Neuronal stem cell (in vitro differentiated cells): ENCODE data around the gene GNAI2.

Source experiments
- DNase-seq: peaks from one replicate; pipeline ENCODE4 v3.0.0-alpha.2; 2013; ENCODE audit warnings: low spot score
- H2AFZ ChIP-seq: one replicate; pipeline ENCODE4 v1.6.1; 2013; ENCODE audit warnings: mild to moderate bottlenecking, low read length, inconsistent platforms
- H2AK5ac ChIP-seq: 2 replicates; pipeline ENCODE4 v1.6.1; 2013; ENCODE audit warnings: low read depth, mild to moderate bottlenecking, inconsistent platforms, low read length, moderate library complexity, mixed read lengths
- H2BK120ac ChIP-seq: 2 replicates; pipeline ENCODE4 v1.6.1; 2013; ENCODE audit warnings: low read depth, mild to moderate bottlenecking, inconsistent platforms, low read length, moderate library complexity, mixed read lengths
- H2BK12ac ChIP-seq: one replicate; pipeline ENCODE4 v1.6.1; 2013; ENCODE audit warnings: low read length, inconsistent platforms
- H2BK15ac ChIP-seq: 2 replicates; pipeline ENCODE4 v1.6.1; 2013; ENCODE audit warnings: mild to moderate bottlenecking, low read length, inconsistent platforms, mixed read lengths
- H2BK5ac ChIP-seq: one replicate; pipeline ENCODE4 v1.6.1; 2013; ENCODE audit warnings: inconsistent platforms, mild to moderate bottlenecking, low read length, moderate library complexity
- H3K14ac ChIP-seq: one replicate; pipeline ENCODE4 v1.6.1; 2013; ENCODE audit warnings: low read length, inconsistent platforms
- H3K18ac ChIP-seq: 2 replicates; pipeline ENCODE4 v1.6.1; 2013; ENCODE audit warnings: low read length, inconsistent platforms
- H3K23ac ChIP-seq: 2 replicates; pipeline ENCODE4 v1.6.1; 2013; ENCODE audit warnings: low read depth, mild to moderate bottlenecking, mixed read lengths, low read length, inconsistent platforms; ENCODE audit not compliant: poor library complexity
- H3K27ac ChIP-seq: replicated peaks from 3 replicates; pipeline ENCODE4 v1.5.1; 2013; ENCODE audit warnings: low read length, inconsistent platforms
- H3K27me3 ChIP-seq, 3 experiments: 2 replicates each; pipeline ENCODE4 v1.6.1; 2013; ENCODE audit warnings: low read length in 3 of 3, mild to moderate bottlenecking in 2 of 3, inconsistent platforms in 1 of 3, low read depth in 1 of 3, mixed read lengths in 1 of 3, moderate library complexity in 1 of 3; ENCODE audit not compliant: control insufficient read depth in 3 of 3, insufficient read depth in 3 of 3
- H3K36me3 ChIP-seq, 2 donors: replicated peaks in 1 of 2; 2 replicates each; pipeline ENCODE4 v1.6.1; 2013; ENCODE audit warnings: low read length in 2 of 2; ENCODE audit not compliant: control insufficient read depth in 2 of 2, insufficient read depth in 2 of 2
- H3K4ac ChIP-seq: 2 replicates; pipeline ENCODE4 v1.6.1; 2013; ENCODE audit warnings: inconsistent platforms, mild to moderate bottlenecking, low read length, moderate library complexity
- H3K4me1 ChIP-seq, 2 donors: 1 replicate in 1 of 2; 2 replicates in 1 of 2; pipeline ENCODE4 v1.6.1; 2013; ENCODE audit warnings: low read length in 2 of 2, low read depth in 1 of 2; ENCODE audit not compliant: control insufficient read depth in 2 of 2, insufficient read depth in 1 of 2
- H3K4me2 ChIP-seq: one replicate; pipeline ENCODE4 v1.6.1; 2013; ENCODE audit warnings: mild to moderate bottlenecking, low read length, inconsistent platforms; ENCODE audit not compliant: insufficient read depth, poor library complexity, severe bottlenecking
- H3K4me3 ChIP-seq, 2 donors: 2 replicates each; pipeline ENCODE4 v1.5.1; 2013; ENCODE audit warnings: low read length in 2 of 2, mild to moderate bottlenecking in 2 of 2, inconsistent platforms in 1 of 2, moderate library complexity in 1 of 2
- H3K79me1 ChIP-seq: one replicate; pipeline ENCODE4 v1.6.1; 2013; ENCODE audit warnings: low read depth, mild to moderate bottlenecking, inconsistent platforms, low read length, moderate library complexity
- H3K9ac ChIP-seq: one replicate; pipeline ENCODE4 v1.6.1; 2013; ENCODE audit warnings: mild to moderate bottlenecking, low read depth, low read length, inconsistent platforms; ENCODE audit not compliant: poor library complexity
- H3K9me3 ChIP-seq, 2 donors: replicated peaks in 1 of 2; 2 replicates each; pipeline versions ENCODE3 to v1.6.1; 2013; ENCODE audit warnings: low read length in 2 of 2, mild to moderate bottlenecking in 2 of 2, inconsistent platforms in 1 of 2, low read depth in 1 of 2, mixed read lengths in 1 of 2, moderate library complexity in 1 of 2; ENCODE audit not compliant: control insufficient read depth in 2 of 2, insufficient read depth in 1 of 2
- H4K8ac ChIP-seq: one replicate; pipeline ENCODE4 v1.6.1; 2013; ENCODE audit warnings: low read depth, mild to moderate bottlenecking, inconsistent platforms, low read length, moderate library complexity
- H4K91ac ChIP-seq: one replicate; pipeline ENCODE4 v1.6.1; 2013; ENCODE audit warnings: low read length, low read depth, mild to moderate bottlenecking, inconsistent platforms; ENCODE audit not compliant: poor library complexity
- WGBS, 2 donors: extraction: QIAGEN DNeasy Blood & Tissue Kit; methylation state at CpG; one replicate each; pipeline ENCODE4 v1.1.7; 2013; ENCODE audit warnings: missing lambda C conversion rate in 2 of 2, mixed read lengths in 1 of 2; ENCODE audit not compliant: insufficient read length in 2 of 2, insufficient replicate concordance in 1 of 2; ENCODE audit errors: extremely low coverage in 2 of 2; 5-methylcytosine and 5-hydroxymethylcytosine counted together

GNAI2 gene

GRCh38 chr3:50262778-50263177, 26.8 kb downstream of the GNAI2 start:
- H3K9me3 ChIP-seq, result no peaks in the 10 kb centered on the region
- peaks cover 3% of the 10 kb centered on the region for H3K79me1 ChIP-seq
- no peaks in the 10 kb centered on the region for H3K27me3 ChIP-seq
- DNase-seq, result no peak
- peak overlapping the region; percentile 46 for H2BK5ac ChIP-seq
- no peak overlapping the region for H3K27ac ChIP-seq
- no peak overlapping the region for H3K14ac ChIP-seq
- WGBS, 2 donors, result no CpG with 5 or more reads among the region's 7 CpGs
- H3K4me1 ChIP-seq, result peaks cover 57 to 60% of the 10 kb centered on the region in 2 donors
- no peak overlapping the region for H4K91ac ChIP-seq
- H3K18ac ChIP-seq, result peak overlapping the region; percentile 46
- no peak overlapping the region for H3K4me3 ChIP-seq
- no peak overlapping the region for H3K4me2 ChIP-seq
- H2BK12ac ChIP-seq, result no peak overlapping the region
- H2BK15ac ChIP-seq, result peak overlapping the region; percentile 34
- no peak overlapping the region for H3K9ac ChIP-seq
- H3K36me3 ChIP-seq, result peaks cover 10 to 19% of the 10 kb centered on the region in 2 donors
- no peak overlapping the region for H4K8ac ChIP-seq
- no peak overlapping the region for H3K23ac ChIP-seq
- peak overlapping the region; percentile 54 for H2AK5ac ChIP-seq
- no peak overlapping the region for H2BK120ac ChIP-seq
- H3K4ac ChIP-seq, result no peak overlapping the region
- no peak overlapping the region for H2AFZ ChIP-seq

DNA sequence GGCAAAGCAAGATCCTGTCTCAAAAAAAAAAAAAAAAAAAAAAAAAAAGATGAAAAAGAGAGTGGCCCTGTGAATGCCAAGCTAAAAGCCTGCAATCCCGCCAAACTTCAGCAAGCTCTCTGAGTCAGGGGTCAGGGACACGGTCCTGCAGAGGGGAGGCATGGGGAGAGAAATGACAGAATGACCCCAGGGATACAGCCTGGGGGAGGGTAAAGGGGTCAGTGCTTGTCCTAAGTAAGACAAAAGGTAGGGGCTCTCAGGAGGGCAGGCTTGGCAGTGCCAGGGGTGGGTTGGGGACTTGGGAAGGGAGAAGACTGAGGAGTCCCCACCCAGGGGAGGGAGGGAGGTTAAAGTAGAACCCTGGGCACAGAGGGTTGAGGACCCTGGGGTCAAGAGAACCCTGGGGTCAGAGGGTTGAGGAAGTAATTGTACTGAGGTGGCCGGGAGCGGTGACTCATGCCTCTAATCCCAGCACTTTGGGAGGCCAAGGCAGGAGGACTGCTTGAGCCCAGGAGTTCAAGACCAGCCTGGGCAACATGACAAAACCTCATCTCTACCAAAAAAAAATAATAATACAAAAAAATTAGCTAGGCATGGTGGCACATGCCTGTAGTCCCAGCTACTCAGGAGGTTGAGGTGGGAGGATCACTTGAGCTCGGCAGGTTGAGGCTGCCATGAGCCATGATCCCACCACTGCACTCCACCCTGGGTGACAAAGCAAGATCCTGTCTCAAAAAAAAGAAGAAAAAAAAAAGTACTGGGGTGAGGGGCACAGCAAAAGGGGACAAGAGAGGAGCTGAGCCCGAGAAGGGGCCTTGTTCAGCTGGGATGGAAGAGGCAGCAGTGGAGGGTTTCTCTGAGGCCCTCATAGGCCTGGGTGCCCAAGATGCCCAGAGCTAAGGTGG, 27.7 kb downstream of the GNAI2 start:
- Histone ChIP-seq H3K79me1 (peaks cover 3% of the 10 kb centered on the region), H3K14ac (peak overlapping the region; percentile 39), H3K4me2 (peak overlapping the region; percentile 42), H2BK15ac (peak overlapping the region; percentile 23), H2BK12ac (peak overlapping the region; percentile 3), H2BK5ac (peak overlapping the region; percentile 80), H3K27me3 (no peaks in the 10 kb centered on the region), H3K9ac (peak overlapping the region; percentile 32), H4K91ac (peak overlapping the region; percentile 64), H3K27ac (peak overlapping the region; percentile 95), H3K4me3 (no peak overlapping the region), H2AFZ (peak overlapping the region; percentile 77), H2BK120ac (peak overlapping the region; percentile 2), H4K8ac (peak overlapping the region; percentile 99), H2AK5ac (peak overlapping the region; percentile 66), H3K4ac (no peak overlapping the region), H3K23ac (no peak overlapping the region), H3K36me3 (peaks cover 4 to 10% of the 10 kb centered on the region in 2 donors), H3K4me1 (peaks cover 58 to 65% of the 10 kb centered on the region in 2 donors), H3K18ac (peak overlapping the region; percentile 89), H3K9me3 (no peaks in the 10 kb centered on the region)
- DNase-seq, result no peak
- whole genome bisulfite sequencing, 2 donors, result no CpG with 5 or more reads among the region's 6 CpGs

DNA sequence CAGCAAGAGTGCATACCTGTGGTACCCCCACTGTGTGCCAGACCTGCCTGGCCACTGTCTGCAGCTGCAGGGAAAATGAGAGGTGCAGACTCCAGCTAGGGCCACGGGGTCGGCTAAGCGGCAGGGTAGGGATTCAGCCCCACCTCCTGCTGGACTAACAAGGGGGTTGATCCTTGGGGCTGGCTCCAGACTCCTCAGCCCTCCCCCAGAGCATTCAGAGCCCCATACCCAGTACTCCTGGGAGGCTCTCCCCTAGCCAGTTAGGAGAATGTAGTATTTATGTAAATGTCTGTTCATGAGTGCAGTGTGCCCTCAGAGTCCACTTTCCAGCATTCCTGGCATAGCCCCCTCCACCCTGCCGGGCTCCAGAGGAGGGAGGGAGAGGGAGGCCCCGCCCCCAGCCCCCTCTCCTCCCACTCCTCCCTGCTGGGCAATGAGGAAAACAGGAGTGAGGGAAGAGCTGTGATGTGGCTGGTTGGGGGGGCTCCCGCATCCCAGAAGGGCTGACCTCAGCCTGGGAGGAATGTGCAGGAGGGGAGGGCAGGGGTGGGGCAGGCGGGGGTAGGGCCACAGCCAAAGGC, 28.5 kb downstream of the GNAI2 start:
- WGBS, 2 donors, result no CpG with 5 or more reads among the region's 7 CpGs
- Histone ChIP-seq H2BK5ac (peak overlapping the region; percentile 80), H3K4ac (no peak overlapping the region), H2BK12ac (peak overlapping the region; percentile 3), H3K36me3 (peaks cover under 1 to 2% of the 10 kb centered on the region in 2 donors), H3K27me3 (no peaks in the 10 kb centered on the region), H2BK15ac (peak overlapping the region; percentile 23), H3K4me2 (peak overlapping the region; percentile 42), H3K79me1 (peaks cover 3% of the 10 kb centered on the region), H2AK5ac (peak overlapping the region; percentile 66), H2BK120ac (peak overlapping the region; percentile 2), H4K91ac (peak overlapping the region; percentile 64), H4K8ac (peak overlapping the region; percentile 99), H2AFZ (peak overlapping the region; percentile 77), H3K14ac (peak overlapping the region; percentile 39), H3K4me3 (no peak overlapping the region), H3K18ac (peak overlapping the region; percentile 89), H3K4me1 (peaks cover 56 to 72% of the 10 kb centered on the region in 2 donors), H3K9ac (peak overlapping the region; percentile 32), H3K9me3 (no peaks in the 10 kb centered on the region), H3K27ac (peak overlapping the region; percentile 95), H3K23ac (no peak overlapping the region)
- DNase-seq, result peak; percentile 96

GRCh38 chr3:50264964-50265485, 29.0 kb downstream of the GNAI2 start:
- peak overlapping the region; percentile 25 for H3K23ac ChIP-seq
- H3K79me1 ChIP-seq, result peaks cover 3% of the 10 kb centered on the region
- peak overlapping the region; percentile 99 for H2BK5ac ChIP-seq
- peak overlapping the region; percentile 34 for H3K9ac ChIP-seq
- H2BK12ac ChIP-seq, result peak overlapping the region; percentile 97
- no CpG with 5 or more reads among the region's 7 CpGs for WGBS, 2 donors
- DNase-seq, result no peak
- H3K4me3 ChIP-seq, result no peak overlapping the region
- H2BK15ac ChIP-seq, result peak overlapping the region; percentile 94
- no peaks in the 10 kb centered on the region for H3K9me3 ChIP-seq
- H3K14ac ChIP-seq, result peak overlapping the region; percentile 39
- H3K36me3 ChIP-seq, result no peaks in the 10 kb centered on the region
- peak overlapping the region; percentile 88 for H2BK120ac ChIP-seq
- H3K4me2 ChIP-seq, result no peak overlapping the region
- peak overlapping the region; percentile 82 for H3K27ac ChIP-seq
- peak overlapping the region; percentile 77 for H2AFZ ChIP-seq
- no peaks in the 10 kb centered on the region for H3K27me3 ChIP-seq
- peaks cover 55 to 74% of the 10 kb centered on the region in 2 donors for H3K4me1 ChIP-seq
- peak overlapping the region; percentile 98 for H2AK5ac ChIP-seq
- H3K18ac ChIP-seq, result peak overlapping the region; percentile 99
- H4K91ac ChIP-seq, result peak overlapping the region; percentile 98
- peak overlapping the region; percentile 77 for H4K8ac ChIP-seq
- H3K4ac ChIP-seq, result peak overlapping the region; percentile 87
